Breast epithelium (tissue), 3 donors: ENCODE results near the gene APOL1.
"Not testable (repeated sequence)": the region's sequence is repeated elsewhere in the genome, so short reads cannot be mapped to it uniquely, and the experiment has no call there.

ENCODE experiments used
- CTCF ChIP-seq, 3 donors: fragments of 450-650 bp; IDR thresholded peaks; one replicate each; pipeline ENCODE4 v1.5.1; 2016 to 2017; ENCODE audit warnings: antibody characterized with exemption in 3 of 3, mild to moderate bottlenecking in 3 of 3, moderate library complexity in 3 of 3
- POLR2AphosphoS5 ChIP-seq, 3 donors: sonication (generic); formaldehyde crosslinking; IDR thresholded peaks; one replicate each; pipeline ENCODE4 v1.6.1; 2017; ENCODE audit warnings: antibody characterized with exemption in 3 of 3

- TF ChIP-seq POLR2AphosphoS5, CTCF (IDR thresholded peaks at IDR 0.05): not testable (repeated sequence)
Observed at GRCh38 chr22:36251979-36252608, 839 bp upstream of the APOL1 start.
